GM23248 (cell line): Measurements from ENCODE around the gene AGPAT2.

Experiments used
- EZH2 ChIP-seq: fragments of 200-600 bp; sonication (generic); IDR thresholded peaks from 2 replicates; pipeline ENCODE4 v1.6.1; 2018; ENCODE audit warnings: antibody characterized with exemption, mild to moderate bottlenecking; ENCODE audit not compliant: insufficient read depth, poor library complexity, severe bottlenecking
- EZH2phosphoT487 ChIP-seq: fragments of 200-600 bp; sonication (generic); IDR thresholded peaks from 2 replicates; pipeline ENCODE4 v1.6.1; 2018; ENCODE audit warnings: antibody characterized with exemption, moderate library complexity, mild to moderate bottlenecking, low read depth; ENCODE audit not compliant: insufficient read depth

- TF ChIP-seq EZH2 (no peak), EZH2phosphoT487 (no peak)
Observed at GRCh38 chr9:136711751-136712689, 24.8 kb upstream of the AGPAT2 start, which contains the start of gene DIPK1B.
